Stimulated activated CD8-positive, alpha-beta memory T cell treated with anti-CD3 and anti-CD28 coated beads, Interleukin-7, amount 100 ng/mL, for 24 hours (primary cell): Measurements from ENCODE around the gene DDX25.

Experiments used
- DNase-seq: peaks from one replicate; pipeline ENCODE4 v3.0.0-alpha.2; 2020; ENCODE audit warnings: low read depth

Gene DDX25

DNA sequence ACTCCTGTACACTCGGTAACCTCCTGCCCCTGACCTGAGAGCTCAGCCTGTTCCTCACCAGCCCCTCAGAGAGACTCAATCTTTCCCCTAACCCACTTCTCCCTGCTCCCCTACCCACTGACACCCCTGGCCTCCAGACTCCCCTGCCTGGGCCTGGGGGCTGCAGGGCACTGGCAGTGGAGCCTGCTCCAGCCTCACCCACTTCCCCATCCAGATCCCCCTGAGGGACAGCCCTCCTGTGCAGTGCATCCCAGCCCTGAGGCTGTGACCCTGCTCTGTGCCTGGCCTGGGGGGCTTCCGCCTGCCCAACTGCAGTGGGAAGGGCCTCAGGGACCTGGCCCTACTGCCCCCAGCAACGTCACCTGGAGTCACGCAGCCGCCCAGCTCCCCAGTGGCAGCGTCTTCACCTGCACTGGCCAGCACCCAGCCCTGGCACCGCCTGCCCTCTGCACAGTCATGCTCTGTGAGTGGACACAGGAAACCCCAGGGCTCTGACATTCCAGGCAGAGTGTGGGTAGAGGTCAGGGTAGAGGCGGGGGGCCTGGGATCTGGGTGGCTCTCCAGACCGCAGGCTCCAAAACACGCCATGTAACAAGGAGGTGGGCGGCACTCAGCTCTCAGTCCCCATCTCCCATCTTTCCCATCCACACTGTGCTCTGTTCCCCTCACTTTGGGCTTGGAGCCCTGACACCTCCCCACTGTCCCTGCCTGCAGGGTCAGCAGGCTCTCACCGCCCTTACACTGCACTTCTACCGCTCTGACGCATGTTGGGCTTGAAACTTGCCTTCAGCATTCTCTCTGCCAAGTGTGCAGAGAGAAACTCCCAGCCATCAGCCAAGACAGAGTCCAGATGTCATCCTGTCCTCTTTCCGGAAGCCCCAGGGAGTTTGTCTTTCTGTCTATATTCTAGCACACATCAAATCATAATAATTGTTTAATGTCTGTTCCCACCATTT lies 46.7 kb downstream of the DDX25 start:
- no peak for DNase-seq

GRCh38 chr11:125951731-125952130 lies 47.4 kb downstream of the DDX25 start:
- DNase-seq: no peak

DNA sequence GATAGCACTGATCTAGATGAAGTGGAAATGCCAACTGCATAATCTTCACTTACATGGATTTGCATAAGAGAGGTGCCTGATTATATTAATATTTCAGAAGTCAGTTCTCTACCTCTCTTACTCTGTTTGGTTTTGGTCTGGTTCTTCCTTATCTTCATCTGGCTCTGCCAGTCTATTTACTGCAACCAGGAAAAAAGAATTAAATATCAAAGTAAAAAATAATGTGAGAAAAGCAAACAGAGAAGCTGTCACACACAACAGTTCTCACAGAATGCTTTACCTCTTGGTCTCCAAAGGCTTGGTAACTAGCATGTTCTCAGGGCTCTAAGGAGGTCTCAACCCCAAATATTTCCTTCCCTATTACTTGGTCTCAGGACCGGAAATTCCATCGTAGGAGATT lies 48.3 kb downstream of the DDX25 start:
- no peak for DNase-seq

GRCh38 chr11:125952973-125953372 lies 48.7 kb downstream of the DDX25 start:
- DNase-seq: no peak

GRCh38 chr11:125953401-125953935 lies 49.2 kb downstream of the DDX25 start:
- no peak for DNase-seq

- no peak for DNase-seq
Observed at GRCh38 chr11:125954123-125954944, 50.0 kb downstream of the DDX25 start.

DNA sequence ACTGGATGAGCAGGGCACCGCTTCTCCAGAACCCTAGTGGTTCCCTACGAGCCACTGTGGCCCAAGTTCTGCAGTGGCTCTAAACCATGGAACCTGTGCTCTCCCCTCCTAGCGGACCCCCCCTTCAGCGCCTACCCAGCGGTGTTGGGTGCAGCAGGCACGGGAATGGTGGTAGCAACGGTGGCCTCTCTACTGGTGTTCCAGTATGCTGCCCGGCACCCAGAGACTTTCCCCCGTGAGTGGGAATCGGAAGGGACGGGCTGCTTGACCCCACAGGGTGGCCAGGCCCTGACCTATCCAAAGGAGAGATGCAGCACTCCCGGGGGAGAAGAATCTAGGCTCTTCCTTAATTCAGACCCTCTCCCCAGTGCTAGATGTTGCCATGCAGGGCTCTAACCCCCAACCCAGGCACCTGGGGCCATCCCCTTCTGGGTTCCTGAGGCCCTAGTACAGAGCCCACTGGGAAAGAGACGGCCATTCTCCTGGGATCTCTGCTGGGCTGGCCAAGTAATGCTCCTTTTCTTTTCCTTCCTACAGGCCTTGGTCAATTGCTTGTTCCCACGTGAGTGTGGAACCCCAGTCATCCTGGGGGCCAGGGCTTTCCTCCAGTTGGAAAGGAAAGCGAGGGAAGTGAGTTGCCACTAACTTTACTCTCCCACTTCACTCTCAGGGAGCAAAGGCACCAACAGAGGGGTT lies 50.8 kb downstream of the DDX25 start:
- no peak for DNase-seq

GRCh38 chr11:125955856-125956255 lies 51.5 kb downstream of the DDX25 start:
- DNase-seq: no peak

DNA sequence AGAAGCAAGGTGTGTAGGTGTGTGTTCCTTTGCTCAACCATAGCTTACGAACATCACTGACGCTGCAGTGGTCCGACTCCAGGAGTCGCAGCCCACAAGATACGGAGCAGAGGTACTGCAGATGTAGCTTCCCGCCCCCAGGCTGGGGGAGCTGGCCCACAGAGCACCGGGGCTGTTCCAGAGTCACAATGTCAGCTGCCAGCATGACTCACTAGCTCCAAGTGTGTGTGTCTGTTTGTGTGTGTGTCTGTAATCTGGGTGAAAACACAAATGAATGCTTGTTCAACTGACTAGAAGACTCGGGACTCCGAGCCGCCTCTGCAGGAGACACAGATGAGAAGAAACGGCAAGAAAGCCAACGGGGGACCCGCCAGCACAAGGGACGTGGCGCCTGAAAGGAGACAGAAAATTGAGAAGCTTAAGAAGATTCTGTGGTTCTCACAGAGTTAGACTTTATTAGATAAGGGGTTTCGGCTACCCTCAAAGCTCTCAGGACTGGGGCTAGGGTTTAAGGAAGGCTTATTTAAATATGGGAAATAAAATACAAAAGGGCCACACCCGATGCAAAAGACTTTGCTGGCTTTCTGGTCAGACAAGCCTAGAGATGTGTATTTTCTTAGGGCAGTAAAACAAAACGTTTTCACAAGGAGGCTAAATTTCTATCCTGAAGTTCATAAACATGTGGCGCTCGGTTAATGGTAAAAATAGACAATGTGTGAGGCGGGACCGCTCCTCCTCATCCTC lies 52.3 kb downstream of the DDX25 start:
- DNase-seq: no peak

GRCh38 chr11:125957618-125958332 lies 53.5 kb downstream of the DDX25 start:
- DNase-seq: no peak

DNA sequence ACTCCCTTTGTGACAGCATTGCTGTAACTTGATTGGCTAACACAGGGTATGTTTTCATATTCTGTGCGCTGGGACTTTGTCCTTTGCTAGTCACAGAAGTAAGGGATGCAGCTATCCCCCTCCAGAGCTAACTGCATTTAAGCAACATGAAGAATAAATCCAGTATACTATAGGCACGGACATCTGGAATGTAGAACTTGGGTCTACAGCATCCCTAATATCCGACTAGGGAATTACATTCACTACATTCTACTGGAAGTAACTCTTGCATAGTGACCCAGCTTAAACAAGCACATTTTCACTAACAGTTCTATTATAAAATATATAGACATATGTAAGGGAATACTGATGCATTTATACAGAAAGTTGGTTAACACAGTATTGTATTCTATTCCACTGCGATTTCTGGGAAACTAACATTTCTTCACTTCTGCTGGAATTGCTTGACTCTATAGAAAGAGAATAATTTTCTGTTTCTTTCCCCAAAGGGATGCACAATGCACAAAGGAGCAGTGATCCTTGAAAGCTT lies 54.6 kb downstream of the DDX25 start:
- DNase-seq: no peak

GRCh38 chr11:125959511-125959910 lies 55.2 kb downstream of the DDX25 start:
- DNase-seq: no peak

GRCh38 chr11:125959931-125960330 lies 55.6 kb downstream of the DDX25 start:
- DNase-seq: no peak

DNA sequence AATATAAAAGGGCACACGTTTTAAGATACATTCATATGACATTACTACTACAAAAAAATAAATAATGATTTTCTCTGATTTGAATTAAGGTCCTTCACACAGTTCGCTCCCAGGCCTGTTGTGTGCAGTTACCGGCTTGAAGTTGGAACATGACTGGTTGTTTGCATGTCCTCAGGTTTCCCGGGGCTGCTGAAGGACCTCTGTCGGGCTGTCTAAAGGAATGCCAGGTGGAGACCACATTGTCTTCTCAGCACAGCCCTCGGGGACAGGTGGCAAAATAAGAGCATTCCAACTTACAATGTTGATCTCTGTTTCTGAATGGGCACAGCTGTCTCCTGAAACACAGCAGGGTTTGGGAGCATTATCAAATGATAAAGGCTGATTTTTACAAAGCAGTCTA lies 56.5 kb downstream of the DDX25 start:
- no peak for DNase-seq

GRCh38 chr11:125967515-125967914 lies 63.2 kb downstream of the DDX25 start:
- DNase-seq: no peak

GRCh38 chr11:125968354-125968753 lies 64.0 kb downstream of the DDX25 start:
- DNase-seq: no peak

DNA sequence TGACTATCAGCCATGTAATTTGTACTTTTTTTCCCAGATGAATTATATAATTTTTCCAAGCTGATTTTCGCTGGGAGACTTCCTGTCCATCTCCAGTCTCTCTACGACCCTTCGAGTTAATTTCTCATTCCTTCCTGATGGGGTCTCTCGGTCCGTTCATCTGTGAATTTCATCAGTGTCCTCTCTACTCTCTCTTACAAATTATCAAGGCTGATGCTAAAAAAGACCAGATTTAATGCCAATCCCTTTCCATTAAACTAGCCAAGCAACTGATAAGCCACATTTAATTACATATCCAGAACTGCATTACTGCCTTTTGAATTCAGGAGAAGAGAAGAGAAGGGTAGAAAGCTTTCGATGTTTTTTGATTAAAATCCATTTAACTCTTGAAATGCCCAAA lies 67.3 kb downstream of the DDX25 start:
- DNase-seq: no peak

DNA sequence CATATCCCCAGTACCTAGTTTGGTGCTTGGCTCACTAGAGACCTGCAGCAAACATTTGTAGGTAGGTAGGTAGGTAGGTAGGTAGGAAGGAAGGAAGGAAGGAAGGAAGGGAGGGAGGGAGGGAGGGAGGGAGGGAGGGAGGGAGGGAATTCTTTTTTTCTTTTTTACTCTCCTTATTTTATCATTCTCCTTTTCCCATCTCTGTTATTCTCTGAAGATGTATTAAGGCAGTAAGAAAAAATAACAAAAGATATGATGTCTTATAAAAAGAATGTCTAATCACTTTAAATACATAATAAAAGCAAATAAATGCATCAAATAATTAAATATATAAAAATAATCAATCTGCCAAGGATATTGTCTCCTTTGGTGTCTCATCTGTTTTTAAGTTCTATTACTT lies 70.0 kb downstream of the DDX25 start:
- DNase-seq: no peak

DNA sequence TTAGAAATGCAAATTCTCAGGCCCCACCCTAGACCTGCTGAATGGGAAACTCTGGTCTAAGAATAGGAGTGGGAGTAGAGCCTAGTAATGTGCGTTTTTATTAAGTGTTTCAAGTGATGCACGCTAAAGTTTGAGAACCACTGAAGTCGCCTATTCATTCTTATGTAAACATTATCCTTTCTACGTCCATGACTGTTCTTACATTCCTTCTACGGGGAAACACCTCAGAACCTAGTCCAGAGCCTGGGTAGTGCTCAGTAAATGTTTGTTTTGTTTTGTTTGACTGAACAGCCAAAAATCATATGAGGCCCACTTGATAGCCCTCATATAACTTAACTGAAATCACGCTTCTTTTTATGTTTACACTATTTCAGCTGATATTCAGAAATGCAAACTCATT lies 71.3 kb downstream of the DDX25 start:
- no peak for DNase-seq

DNA sequence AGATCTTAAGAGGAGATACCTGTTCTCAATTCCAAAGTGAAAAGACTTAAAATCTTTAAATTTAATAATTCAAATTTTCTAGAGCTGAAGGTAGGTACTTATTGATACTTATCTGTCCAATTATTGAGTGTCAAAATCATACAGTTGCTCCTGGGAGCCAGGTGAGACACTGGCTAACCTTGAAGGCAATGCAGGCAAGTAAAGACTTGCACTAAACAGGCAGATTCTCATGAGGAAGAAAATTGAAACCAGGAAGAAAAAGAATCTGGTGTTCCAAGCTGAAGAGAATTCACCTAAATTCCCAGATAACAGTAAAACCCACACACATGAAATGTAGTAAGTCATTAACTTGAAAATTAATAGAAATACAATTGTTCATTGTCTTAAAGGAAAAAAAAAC lies 71.8 kb downstream of the DDX25 start:
- DNase-seq: no peak

DNA sequence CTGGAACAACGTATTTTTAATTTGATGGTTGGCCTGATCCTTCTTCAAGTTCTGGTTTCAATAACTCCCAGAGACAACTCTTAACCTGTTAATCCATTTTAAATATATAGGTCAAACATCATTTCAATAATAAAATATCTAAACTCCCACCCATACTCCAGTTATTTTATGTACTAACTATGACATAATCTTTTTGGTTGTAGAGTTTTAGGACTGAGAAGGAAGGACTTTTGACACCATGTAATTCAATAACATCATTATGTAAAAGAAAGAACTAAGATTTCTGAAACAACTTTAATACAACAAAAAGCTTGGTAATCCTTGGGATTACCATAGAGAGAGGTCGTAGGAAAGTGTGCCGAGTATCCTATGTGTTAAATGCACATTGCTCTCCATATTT lies 73.0 kb downstream of the DDX25 start:
- no peak for DNase-seq
